MV-4-11 (cell line): ENCODE data around the gene WDR5.
"Not testable (repeated sequence)": the region's sequence is repeated elsewhere in the genome, so short reads cannot be mapped to it uniquely, and the experiment has no call there.

ENCODE experiments used
- DNase-seq: peaks from one replicate; lab custom pipeline; 2025; lab: John Stamatoyannopoulos, UW

The WDR5 gene

DNA sequence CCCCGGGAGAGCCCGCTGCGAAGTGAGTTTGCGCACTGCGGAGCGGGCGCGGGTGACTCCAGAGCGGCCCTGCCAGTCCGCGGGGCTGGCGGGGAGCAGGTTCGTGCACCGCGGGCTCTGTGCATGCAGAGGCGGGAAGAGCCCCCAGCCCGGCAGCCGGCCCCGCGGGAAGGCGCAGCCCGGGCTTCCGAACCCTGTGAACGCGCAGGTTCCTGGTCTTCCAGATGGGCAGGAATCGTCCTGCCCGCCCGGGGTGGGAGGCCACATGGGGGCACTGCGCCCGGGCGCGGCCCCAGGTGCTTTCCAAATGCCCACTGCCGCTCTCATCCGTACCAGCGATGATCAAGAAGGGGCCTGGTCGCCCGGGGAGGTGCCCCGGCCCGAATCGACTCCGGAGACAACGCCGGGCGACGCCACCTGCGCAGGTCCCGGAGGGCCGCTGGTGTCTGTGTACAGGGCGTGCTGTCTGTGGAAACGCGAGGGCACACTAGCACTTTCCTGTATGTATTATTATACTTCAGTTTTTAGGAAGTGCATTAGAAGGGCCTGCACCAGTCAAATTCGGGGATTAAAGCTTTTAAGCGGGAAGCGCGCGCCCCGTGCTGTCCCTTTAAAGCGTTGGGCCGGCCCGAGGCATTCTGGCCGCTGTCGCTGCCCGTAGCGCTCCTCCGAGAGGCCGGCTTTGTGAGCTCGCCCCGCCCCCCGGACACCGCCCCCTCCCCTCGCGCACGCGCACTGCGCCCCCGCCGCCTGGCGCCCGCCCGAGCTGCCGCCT is at the start of gene WDR5:
WDR5 (plus strand) TSS at position 740 of the 775 bp plus-strand sequence. CDS start 3,796 bp downstream, outside the sequence.
- DNase-seq: peak; percentile 84

- no peak for DNase-seq
Measured at GRCh38 chr9:134088063-134088725, 47.7 kb upstream of the WDR5 start.

DNA sequence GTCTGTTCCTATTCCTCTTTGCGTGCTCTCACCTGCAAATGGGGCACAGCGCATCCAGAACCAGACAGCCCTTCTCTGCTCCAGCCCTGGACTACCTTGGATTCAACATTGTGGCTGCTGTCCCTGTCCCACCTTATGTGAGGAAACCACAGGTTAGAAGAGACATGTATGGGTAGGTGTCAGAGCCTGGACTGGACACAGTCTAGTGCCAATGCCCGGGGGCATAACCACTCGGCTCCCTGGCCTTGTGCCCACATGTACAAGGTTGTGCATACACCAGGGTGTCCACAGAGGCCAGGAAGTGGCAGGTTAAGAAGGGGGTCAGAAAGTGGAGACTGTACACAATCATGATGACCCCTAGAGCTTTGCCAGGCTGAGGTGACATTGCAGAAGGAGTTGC is 45.9 kb upstream of the WDR5 start:
- DNase-seq: no peak

DNA sequence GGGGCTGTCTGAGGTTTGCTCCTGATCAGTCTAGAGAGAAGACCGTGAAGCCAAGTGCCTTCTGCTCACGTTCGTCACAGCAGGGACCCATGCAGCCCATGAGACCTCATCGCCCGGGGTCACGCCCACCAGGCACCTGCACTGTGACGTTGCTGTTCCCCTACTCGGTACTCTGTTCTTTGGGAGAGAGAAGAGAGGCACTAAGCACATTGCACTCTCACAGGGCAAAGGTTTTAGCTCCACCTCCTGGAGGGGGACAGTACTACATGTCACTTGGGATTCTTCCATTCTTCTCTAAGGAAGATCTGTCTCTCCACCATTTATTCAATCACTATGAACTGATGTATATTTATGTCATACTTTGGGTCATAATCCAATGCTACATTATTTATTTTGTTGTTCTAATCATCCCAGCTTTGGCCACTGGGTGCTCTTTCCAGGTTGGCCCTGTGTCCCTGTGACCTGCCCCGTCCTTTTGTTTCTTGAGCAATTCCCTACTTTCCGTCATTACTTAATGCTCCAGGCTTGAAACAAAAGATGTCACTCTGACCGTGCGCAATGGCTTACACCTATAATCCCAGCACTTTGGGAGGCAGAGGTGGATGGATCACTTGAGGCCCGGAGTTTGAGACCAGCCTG is 36.6 kb upstream of the WDR5 start:
- DNase-seq: peak; percentile 66

DNA sequence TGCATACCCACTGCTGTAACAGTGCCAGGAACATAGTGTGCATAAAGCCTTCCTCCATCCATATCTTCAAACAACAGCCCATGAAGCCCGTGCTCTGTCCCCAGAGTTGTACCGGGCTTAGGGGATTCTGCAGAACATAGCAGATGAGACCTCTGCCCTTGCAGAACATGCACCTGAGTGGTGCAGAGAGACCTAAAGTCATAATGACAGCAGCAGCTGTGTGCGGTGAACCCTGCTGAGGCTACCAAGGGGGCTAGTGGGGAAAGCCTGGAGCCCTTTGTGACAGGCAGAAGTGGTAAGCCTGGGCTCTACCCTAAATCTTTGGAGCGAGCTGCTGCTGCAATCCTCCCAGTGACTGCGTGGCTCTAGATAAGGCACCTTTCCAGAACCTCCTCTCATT is 35.8 kb upstream of the WDR5 start:
- no peak for DNase-seq

- DNase-seq: peak; percentile 54
Measured at GRCh38 chr9:134101133-134101532, 34.7 kb upstream of the WDR5 start.

DNA sequence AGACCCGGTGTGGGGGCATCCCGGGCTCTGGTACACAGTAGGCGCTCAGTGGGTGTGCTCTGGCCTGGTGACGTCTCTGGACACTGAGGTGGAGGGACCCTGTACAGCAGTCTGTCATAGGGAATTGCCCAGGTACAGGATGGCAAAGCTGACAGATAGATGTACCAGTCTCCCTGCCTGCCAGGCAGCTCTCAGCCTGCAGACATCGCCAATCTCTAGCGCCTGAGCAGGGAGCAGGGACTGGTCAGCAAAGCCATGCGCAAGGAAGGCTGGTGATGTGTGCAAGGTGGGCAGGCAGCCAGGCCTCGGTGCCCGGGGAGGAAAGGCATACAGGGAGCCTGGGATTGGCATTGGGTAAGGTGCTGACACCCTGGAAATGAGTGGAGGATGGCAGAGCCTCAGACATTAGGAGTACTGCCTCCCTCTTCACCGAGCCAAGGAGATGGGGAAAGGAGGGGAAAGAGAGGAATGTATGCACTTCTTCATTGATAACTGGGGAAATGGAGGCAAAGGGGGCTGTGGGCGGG is 34.2 kb upstream of the WDR5 start:
- DNase-seq: no peak

DNA sequence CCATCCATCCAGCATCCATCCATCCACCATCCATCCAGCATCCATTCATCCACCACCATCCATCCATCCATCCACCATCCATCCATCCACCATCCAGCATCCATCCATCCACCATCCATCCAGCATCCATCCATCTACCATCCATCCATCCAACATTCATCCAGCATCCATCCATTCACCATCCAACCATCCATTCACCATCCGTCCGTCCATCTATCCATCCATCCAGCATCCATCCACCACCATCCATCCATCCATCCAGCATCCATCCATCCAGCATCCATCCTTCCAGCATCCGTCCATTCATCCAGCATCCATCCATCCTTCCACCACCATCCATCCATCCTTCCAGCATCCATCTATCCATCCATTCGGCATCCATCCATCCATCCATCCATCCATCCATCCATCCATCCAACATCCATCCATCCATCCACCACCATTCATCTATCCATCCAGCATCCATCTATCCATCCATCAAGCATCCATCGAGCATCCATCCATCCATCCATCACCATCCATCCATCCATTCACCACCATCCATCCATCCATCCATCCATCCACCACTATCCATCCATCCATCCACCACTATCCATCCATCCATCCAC is 32.4 kb upstream of the WDR5 start:
- no peak for DNase-seq

GRCh38 chr9:134111064-134111463 is 24.8 kb upstream of the WDR5 start:
- DNase-seq: no peak

GRCh38 chr9:134112561-134112960 is 23.3 kb upstream of the WDR5 start:
- no peak for DNase-seq

DNA sequence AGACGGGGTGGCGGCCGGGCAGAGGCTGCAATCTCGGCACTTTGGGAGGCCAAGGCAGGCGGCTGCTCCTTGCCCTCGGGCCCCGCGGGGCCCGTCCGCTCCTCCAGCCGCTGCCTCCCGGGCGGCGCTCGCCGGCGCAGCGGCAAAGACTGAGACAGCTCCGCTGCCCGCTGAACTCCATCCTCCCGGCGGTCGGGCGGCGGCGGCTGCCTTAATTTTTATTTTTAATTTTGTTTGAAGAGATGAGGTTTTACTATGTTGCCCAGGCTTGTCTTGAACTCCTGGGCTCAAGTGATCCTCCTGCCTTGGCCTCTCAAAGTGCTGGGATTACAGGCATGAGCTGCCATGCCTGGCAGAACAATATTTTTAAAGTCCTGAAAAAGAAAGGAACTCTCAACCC is 16.9 kb upstream of the WDR5 start:
- DNase-seq: not testable (repeated sequence)

DNA sequence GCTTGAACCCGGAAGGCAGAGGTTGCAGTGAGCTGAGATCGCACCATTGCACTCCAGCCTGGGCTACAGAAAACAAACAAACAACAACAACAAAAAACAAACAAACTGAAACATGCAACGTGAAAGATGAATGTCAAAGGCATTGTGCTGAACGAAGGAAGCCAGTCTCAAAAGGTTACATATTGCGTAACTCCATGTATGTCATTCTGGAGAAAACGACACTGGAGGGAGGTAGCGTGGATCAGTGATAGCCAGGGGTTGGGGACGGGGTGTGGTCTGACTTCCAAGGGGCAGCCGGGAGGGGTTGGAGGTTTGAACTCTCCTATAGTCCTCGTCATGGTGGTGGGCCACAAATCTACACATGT is 12.1 kb upstream of the WDR5 start:
- DNase-seq: peak; percentile 56

- DNase-seq: no peak
Measured at GRCh38 chr9:134125413-134126095, 10.3 kb upstream of the WDR5 start.

GRCh38 chr9:134126373-134126772 is 9.5 kb upstream of the WDR5 start:
- no peak for DNase-seq

DNA sequence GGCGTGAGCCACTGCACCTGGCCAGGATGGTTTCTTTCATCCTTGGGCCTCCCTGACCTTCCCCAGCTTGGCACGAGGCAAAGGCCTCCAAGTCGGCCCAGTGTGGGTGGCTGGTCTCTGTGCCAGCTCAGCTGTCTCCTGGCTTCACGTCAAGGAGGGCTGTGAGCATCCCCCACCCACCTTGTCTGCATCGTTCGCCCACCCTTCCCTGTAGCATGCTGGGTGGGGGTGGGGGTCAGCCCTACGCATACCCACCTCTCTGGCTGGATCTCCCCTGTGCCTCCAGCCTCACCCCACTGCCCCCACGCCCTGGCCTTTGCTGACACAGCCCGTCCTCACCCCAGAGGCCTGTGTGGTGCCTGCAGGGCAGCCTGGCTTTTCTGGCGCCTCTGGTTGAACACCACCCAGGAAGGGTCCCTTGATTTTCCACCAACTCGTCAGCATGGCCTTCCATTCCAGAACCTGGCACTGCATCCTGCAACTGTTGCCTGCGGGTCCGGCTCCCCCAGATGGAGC is 8.8 kb upstream of the WDR5 start:
- no peak for DNase-seq

GRCh38 chr9:134127616-134128015 is 8.3 kb upstream of the WDR5 start:
- DNase-seq: no peak

GRCh38 chr9:134128727-134129679 is 6.9 kb upstream of the WDR5 start:
- DNase-seq: no peak

DNA sequence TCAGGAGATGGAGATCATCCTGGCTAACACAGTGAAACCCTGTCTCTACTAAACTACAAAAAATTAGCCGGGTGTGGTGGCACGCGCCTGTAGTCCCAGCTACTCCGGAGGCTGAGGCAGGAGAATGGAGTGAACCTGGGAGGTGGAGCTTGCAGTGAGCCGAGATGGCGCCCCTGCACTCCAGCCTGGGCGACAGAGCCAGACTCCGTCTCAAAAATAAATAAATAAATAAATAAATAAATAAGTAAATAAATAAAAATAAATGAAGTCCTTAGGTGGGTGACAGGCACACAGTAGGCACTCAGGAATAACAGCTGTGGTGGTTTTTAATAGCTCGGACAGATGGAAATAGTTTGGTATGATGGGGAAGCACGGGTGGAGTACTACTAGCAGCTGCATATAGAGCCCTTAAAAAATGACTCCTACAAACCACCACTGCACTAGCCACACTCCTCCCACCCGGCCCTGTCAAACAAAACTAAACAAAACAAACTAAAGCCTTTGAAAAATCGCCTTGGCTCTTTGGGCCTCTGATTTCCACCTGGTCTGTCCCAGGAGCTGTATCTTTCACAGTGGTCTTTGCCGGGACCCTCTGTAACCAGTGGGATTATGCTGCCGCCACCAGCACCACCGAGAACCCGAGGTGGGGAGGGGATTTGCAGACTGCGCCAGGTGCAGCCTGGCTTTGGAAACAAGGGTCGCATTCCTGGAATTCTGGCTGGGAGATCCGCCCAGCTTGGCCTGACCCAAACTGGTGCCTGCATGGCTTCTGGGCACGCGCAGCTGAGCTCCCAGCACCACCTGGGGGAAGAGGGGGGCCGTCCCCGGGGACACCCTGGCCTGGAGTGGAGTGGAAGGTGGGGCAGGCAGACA is 5.1 kb upstream of the WDR5 start:
- no peak for DNase-seq

DNA sequence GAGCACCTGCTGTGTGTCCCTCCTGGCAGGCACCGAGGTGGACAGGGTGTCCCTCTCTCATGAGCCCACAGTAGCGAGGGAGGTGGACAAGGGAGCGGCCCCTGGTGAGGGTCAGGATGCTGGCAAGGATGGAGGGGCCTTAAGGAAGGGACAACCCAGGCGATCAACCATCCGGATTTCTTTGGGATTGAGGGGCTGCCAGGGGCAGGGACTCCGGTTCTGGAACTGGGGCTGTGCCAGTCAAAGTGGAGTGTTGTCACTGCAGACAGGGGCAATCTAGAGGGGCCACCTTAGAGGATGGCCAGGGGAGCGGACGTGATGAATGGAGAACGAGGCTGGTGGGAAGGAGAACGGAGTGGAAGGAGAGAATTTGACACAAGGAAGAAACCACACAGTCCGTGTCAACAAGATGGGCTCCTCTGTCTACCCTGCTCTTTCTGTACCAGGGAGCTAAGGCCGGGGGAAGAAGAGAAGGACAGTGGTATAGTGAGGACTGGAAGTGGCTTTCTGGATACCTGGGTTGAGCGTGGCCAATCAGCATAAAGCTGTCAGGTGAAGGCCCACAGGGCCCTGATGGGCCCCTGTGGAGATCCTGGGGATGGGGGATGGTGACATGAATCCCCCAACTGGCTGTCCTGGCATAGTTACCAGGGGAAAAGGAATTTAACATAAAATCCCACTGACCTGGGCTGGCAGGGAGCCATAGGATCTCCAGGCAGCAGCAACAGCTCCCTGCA is 4.2 kb upstream of the WDR5 start:
- DNase-seq: no peak
